T-helper 22 cell (primary cell): ENCODE results near the gene SMARCAL1.
A peak's percentile ranks its signal among the peaks of the same experiment; 100 is the strongest.

Source experiments
- DNase-seq: peaks from one replicate; pipeline ENCODE4 v3.0.0-alpha.2; 2020; ENCODE audit warnings: low read depth

SMARCAL1 gene

GRCh38 chr2:216477283-216478035 is 65.2 kb downstream of the SMARCAL1 start:
- no peak for DNase-seq

GRCh38 chr2:216478151-216478550 is 65.9 kb downstream of the SMARCAL1 start:
- DNase-seq = no peak

- no peak for DNase-seq
These were observed 66.5 kb downstream of the SMARCAL1 start for GRCh38 chr2:216478791-216479190.

- DNase-seq = no peak
These were observed 67.9 kb downstream of the SMARCAL1 start for GRCh38 chr2:216480221-216480620.

- no peak for DNase-seq
These were observed 70.4 kb downstream of the SMARCAL1 start for GRCh38 chr2:216482640-216483039.

- no peak for DNase-seq
These were observed 73.0 kb downstream of the SMARCAL1 start for GRCh38 chr2:216485237-216485636.

GRCh38 chr2:216485745-216486144 is 73.5 kb downstream of the SMARCAL1 start:
- DNase-seq = no peak

GRCh38 chr2:216486271-216486670 is 74.0 kb downstream of the SMARCAL1 start:
- no peak for DNase-seq

GRCh38 chr2:216486708-216487107 is 74.4 kb downstream of the SMARCAL1 start:
- no peak for DNase-seq

GRCh38 chr2:216490061-216490460 is 77.8 kb downstream of the SMARCAL1 start:
- no peak for DNase-seq

- no peak for DNase-seq
These were observed 79.7 kb downstream of the SMARCAL1 start for GRCh38 chr2:216491793-216492596.

GRCh38 chr2:216492597-216493333 is 80.5 kb downstream of the SMARCAL1 start:
- no peak for DNase-seq

GRCh38 chr2:216493334-216493685 is 81.0 kb downstream of the SMARCAL1 start:
- DNase-seq = no peak

GRCh38 chr2:216495656-216496055 is 83.4 kb downstream of the SMARCAL1 start:
- DNase-seq = no peak

- no peak for DNase-seq
These were observed 85.2 kb downstream of the SMARCAL1 start for GRCh38 chr2:216497382-216498069.

- no peak for DNase-seq
These were observed 85.7 kb downstream of the SMARCAL1 start for GRCh38 chr2:216498070-216498378.

GRCh38 chr2:216498379-216499352 is 86.4 kb downstream of the SMARCAL1 start, which contains the start of gene RPL37A:
Gene RPL37A (plus strand): TSS chr2:216498844. CDS start chr2:216498875, 31 bp downstream.
- DNase-seq = peak; percentile 80

GRCh38 chr2:216499641-216500218 is 87.4 kb downstream of the SMARCAL1 start:
- no peak for DNase-seq

GRCh38 chr2:216500572-216500971 is 88.3 kb downstream of the SMARCAL1 start:
- DNase-seq = no peak

- DNase-seq = no peak
These were observed 89.6 kb downstream of the SMARCAL1 start for GRCh38 chr2:216501854-216502253.
